KG1 (cell line): ENCODE measurements around the gene P2RX6.
"Not testable (repeated sequence)": the region's sequence is repeated elsewhere in the genome, so short reads cannot be mapped to it uniquely, and the experiment has no call there.

Experiments
- DNase-seq: peaks from one replicate; lab custom pipeline; 2025; lab: John Stamatoyannopoulos, UW

P2RX6 gene

DNA sequence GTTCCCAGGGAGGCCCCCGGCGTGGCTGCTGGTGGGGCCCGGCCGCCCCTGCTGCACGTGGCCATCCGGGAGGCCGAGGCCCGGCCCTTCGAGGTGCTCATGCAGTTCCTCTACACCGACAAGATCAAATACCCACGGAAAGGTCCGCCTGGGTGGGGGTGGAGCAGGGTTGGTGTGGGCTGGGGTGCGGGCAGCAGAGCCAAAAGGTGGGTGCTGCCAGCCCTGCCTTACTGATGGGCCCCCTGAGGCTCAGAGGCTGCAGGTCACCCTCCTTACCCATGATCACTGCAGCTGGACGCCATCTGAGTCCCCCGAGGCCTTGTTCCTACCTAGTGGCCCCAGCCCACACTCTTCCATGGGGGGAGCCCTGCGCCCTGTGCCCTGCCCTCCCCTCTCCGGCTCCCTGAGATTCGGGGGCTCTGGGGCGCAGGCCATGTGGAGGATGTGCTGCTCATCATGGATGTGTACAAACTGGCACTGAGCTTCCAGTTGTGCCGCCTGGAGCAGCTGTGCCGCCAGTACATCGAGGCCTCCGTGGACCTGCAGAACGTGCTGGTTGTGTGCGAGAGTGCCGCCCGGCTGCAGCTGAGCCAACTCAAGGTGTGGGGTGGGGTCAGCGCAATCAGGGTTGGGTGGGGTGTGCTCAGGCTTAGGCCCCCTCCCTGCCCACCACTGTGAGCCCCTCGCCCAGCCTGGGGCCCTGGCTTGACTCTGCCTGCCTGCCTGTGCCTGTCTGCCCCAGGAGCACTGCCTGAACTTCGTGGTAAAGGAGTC lies 20.6 kb upstream of the P2RX6 start:
- no peak for DNase-seq

GRCh38 chr22:20994902-20995241 lies 20.1 kb upstream of the P2RX6 start:
- no peak for DNase-seq

GRCh38 chr22:20995329-20996030 lies 19.5 kb upstream of the P2RX6 start:
- no peak for DNase-seq

- no peak for DNase-seq
These were observed 18.9 kb upstream of the P2RX6 start for GRCh38 chr22:20996031-20996410.

DNA sequence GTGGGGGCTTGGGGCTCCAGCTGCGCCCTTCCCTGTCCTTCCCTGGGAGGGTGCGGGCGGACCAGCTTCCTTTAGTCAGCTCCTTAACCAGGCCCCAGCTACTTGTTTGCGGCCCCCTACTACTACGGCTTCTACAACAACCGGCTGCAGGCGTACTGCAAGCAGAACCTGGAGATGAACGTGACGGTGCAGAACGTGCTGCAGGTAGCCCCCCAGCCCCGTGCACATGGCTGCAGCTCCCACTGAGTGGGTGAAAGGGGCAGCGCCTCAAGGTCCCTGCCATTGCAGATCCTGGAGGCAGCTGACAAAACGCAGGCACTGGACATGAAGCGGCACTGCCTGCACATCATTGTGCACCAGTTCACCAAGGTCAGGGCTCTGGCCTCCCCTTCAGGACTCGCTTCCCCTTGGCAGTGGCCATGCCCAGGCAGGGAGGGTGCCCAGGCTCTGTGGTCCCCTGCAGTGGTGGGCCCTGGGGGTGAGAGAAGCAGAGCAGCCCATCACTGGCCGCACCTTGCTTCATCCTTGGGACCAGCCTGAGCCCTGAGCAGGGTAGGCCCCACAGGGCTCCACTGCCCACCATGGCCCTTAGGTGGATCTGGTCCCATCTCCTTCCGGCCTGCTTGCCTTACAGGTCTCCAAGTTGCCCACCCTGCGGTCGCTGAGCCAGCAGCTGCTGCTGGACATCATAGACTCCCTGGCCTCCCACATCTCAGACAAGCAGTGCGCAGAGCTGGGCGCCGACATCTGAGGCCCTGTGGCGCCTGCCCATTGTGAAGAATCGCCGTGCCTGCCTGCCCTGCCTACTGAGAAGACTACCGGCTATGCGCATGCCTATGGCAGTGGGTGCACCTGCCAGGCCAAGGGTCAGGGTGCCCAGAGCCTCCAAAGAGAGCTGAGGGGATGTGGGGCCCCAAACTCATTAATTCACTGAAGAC lies 18.1 kb upstream of the P2RX6 start:
- no peak for DNase-seq

- no peak for DNase-seq
These were observed 17.3 kb upstream of the P2RX6 start for GRCh38 chr22:20997536-20998257.

- no peak for DNase-seq
These were observed 16.3 kb upstream of the P2RX6 start for GRCh38 chr22:20998411-20999336.

DNA sequence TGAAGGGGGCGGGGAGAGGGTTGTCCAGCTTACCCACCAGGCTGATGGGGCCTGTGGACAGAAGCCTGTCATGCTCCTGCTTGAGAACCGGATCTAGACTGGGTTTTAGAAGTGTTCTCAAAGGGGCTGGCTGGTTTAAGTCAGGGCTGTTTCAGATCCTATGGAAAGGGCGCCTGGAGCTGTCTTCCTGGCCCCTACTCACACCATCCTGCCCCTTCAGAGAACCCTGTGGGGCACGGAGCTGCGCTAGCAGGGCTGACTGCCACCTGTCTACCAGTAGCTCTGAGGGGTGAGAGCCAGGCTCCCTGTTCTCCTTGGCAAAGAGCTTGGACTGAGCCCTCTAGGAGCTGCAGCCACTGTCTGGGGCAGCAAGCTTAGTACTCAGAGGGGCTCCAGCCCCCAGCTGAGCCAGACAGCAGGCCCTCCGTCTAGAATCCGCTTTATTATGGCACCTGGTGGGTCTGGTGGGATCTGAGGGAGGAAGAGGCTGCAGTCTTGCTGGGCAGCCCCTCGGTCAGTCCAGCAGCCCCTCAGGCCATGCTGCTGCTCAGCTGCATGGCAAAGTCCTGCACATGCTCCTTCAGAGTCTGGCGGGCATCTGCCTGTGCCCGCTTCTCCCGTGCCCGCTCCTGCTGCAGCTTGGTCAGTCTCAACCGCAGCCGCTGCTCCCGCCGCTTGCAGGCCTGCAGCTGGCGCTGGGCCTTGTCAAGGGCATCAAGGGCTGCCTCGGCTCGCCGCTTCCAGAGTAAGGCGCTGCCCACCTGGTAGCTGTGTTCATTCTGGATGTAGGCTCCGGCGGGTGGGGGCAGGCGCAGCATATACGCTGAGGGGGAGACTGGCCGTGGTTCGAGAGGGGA lies 15.4 kb upstream of the P2RX6 start:
- no peak for DNase-seq

- DNase-seq, result no peak
These were observed 14.6 kb upstream of the P2RX6 start for GRCh38 chr22:21000207-21000986.

DNA sequence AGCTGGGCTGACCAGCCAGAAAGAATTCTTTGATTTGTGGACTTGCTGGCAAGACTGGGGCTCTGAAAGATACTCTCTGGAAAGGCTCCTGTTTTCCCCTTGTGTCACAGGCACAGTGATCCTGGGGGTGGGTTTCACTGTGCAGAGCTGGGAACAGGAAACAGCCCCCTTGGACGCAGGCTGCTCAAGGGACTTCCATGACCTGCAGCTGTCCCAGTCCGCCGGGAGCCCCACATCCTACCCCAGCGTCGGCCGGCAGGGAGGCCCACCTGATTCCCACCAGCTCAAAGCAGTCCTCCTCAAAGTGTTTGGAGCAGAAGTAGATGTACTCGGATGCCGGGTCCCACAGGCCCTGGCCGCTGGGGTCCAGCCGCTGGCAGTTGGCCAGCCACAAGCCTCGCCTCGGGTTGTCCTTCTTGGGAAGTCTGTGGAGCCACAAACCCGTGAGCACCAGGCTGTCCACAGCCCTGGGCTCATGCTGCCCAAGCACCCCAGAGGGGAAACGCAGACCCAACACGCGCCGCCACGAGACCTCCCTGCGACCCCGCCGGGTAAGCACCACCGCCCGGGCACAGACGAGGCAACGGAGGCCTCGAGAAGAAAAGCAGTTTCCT lies 13.9 kb upstream of the P2RX6 start:
- DNase-seq, result no peak

DNA sequence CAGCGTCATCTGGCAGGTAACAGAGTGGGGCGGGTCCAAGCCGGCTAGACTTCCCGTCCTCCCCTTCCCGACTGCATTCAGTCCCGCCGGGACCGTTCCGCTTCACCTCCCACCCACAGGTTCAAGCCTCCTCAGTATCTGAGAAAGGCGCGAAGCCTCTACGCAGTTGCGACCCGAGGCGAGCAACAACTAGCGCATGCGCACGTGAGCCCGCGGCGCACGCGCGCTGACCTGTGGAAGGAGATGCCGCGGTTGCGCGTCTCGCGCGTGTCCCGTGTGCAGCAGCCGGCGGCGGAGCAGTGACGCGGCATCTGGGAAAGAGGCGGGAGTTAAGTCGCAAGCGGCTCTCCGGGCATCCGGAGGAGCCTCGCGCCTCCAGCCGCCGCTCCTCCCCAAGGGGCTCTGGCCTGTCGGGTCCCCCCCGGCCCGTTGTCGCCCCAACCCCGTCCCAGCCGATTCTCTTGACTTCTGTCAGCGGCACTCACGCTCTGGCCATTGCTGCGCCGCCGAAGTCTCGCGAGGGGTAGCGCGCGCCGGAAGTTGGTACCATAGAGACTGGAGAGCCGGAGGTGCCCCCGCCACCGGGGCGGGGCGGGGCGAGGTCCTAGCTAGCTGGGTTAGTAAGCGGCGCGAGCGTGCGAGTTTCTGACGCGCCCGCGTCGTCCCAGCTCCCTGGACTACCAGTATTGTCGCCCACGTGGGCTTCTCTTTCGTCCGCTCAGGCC lies 13.2 kb upstream of the P2RX6 start, which contains the start of gene THAP7:
Gene THAP7, minus strand, starts transcription at position 518 of the 725 bp plus-strand sequence. Its CDS starts 207 bp downstream, at position 311.
- peak; percentile 92 for DNase-seq

- DNase-seq, result no peak
These were observed 11.2 kb upstream of the P2RX6 start for GRCh38 chr22:21003782-21004181.

DNA sequence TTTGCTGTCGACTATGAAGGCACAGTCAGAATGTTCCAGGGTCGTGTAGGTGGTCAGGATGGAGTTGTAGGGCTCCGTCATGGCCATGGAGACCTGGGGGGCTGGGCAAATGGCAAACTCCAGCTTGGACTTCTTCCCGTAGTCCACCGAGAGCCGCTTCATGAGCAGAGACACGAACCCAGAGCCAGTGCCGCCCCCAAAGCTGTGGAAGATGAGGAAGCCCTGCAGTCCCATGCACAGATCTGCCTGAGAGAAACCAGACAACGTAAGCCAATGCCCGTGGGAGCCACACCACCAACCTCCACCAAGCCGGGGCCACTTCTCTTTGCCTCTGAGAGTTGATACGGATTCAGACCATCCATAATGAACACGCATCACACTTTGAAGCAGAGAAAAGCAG lies 5.8 kb upstream of the P2RX6 start:
- not testable (repeated sequence) for DNase-seq

DNA sequence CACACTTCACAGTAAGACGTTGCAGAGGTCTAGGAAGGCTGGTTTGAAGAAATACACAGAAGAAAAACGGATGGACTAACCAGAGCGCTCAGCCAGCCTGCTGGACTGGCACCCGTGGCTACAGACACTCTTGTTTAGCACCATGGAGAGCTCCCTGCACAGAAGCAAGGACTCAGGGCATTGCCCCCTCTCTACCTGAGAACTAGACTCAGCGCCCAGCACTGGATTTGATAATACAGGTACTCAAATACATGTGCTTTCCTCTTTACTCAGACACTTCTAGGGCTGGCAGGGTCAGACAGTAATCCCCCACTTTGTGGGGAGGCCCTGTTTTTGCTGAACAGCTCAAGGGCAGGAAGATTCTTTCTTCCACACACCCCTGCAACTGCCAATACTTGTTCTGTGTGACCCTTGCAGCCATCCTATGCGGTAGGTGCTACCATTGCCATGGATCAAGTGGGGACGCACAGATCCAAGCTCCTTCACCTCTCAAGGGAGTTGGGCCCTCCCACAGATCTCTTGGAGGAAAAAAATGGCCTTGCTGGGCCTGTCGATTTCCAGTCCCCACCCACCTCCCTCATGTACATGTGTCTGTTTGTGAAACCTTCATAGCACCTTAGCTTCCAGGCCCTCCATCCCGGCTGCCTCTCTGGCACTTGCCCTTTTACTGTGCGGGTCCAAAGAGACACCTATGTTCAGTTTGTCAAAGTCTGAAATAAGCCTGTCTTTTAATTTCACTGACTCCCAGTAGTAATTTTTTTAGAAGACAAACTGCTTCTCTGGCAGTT lies 5.1 kb upstream of the P2RX6 start:
- peak; percentile 1 for DNase-seq

GRCh38 chr22:21010426-21011113 lies 4.4 kb upstream of the P2RX6 start:
- no peak for DNase-seq
